Lung microvascular endothelial cell (primary cell): ENCODE results near the gene KCND2. TPM values are rescaled to one million over a fixed set of nuclear protein-coding genes. Genes with fewer than 3 reads are reported as not detected.

Experiments used
- DNase-seq, 2 donors: peaks; one replicate each; pipeline versions ENCODE4 v3.0.0 to v3.0.0-alpha.2; 2010; ENCODE audit warnings: low read depth in 2 of 2
- total RNA-seq: library from RNA; depleted of rRNA; stranded (reverse); fragments of >200 nt; gene quantifications from 2 replicates; pipeline ENCODE4 v1.2.1, GENCODE V29; 2014

Gene KCND2
- total RNA-seq, 1 donor from 2014 or later = 0.20 TPM

GRCh38 chr7:120582916-120583315 lies 309.9 kb downstream of the KCND2 start:
- no peak for DNase-seq

- peak in 1 of 2 donors; percentile 91 for DNase-seq
Measured at GRCh38 chr7:120583899-120584586, 311.1 kb downstream of the KCND2 start.

- DNase-seq = no peak
Measured at GRCh38 chr7:120586571-120586970, 313.6 kb downstream of the KCND2 start.

- DNase-seq = no peak
Measured at GRCh38 chr7:120587243-120587642, 314.3 kb downstream of the KCND2 start.

GRCh38 chr7:120588416-120588815 lies 315.4 kb downstream of the KCND2 start:
- DNase-seq = peak in 1 of 2 donors; percentile 4

- no peak for DNase-seq
Measured at GRCh38 chr7:120588862-120589261, 315.9 kb downstream of the KCND2 start.

- no peak for DNase-seq
Measured at GRCh38 chr7:120600607-120601006, 327.6 kb downstream of the KCND2 start.

GRCh38 chr7:120603366-120603765 lies 330.4 kb downstream of the KCND2 start:
- DNase-seq = no peak

- DNase-seq = no peak
Measured at GRCh38 chr7:120609136-120609753, 336.3 kb downstream of the KCND2 start.

- DNase-seq = no peak
Measured at GRCh38 chr7:120611975-120612374, 339.0 kb downstream of the KCND2 start.

GRCh38 chr7:120615703-120616102 lies 342.7 kb downstream of the KCND2 start:
- no peak for DNase-seq

- no peak for DNase-seq
Measured at GRCh38 chr7:120617275-120617674, 344.3 kb downstream of the KCND2 start.

- DNase-seq = no peak
Measured at GRCh38 chr7:120628251-120628650, 355.3 kb downstream of the KCND2 start.

GRCh38 chr7:120639884-120640283 lies 366.9 kb downstream of the KCND2 start:
- DNase-seq = no peak

- DNase-seq = no peak
Measured at GRCh38 chr7:120645966-120646365, 373.0 kb downstream of the KCND2 start.

GRCh38 chr7:120654241-120654640 lies 381.3 kb downstream of the KCND2 start:
- no peak for DNase-seq

- DNase-seq = no peak
Measured at GRCh38 chr7:120658516-120658915, 385.5 kb downstream of the KCND2 start.

GRCh38 chr7:120662291-120662690 lies 389.3 kb downstream of the KCND2 start:
- DNase-seq = no peak

GRCh38 chr7:120665068-120665467 lies 392.1 kb downstream of the KCND2 start:
- DNase-seq = no peak

- DNase-seq = no peak
Measured at GRCh38 chr7:120675076-120675475, 402.1 kb downstream of the KCND2 start.

- DNase-seq = no peak
Measured at GRCh38 chr7:120677535-120677934, 404.6 kb downstream of the KCND2 start.

GRCh38 chr7:120680985-120681384 lies 408.0 kb downstream of the KCND2 start:
- DNase-seq = no peak

- no peak for DNase-seq
Measured at GRCh38 chr7:120684463-120684862, 411.5 kb downstream of the KCND2 start.
